ENCODE results near the gene TBX15.

- no peak for TF ChIP-seq CTCF (IDR thresholded peaks at IDR 0.05; ENCODE audit: low read depth, low read length, poor library complexity, severe bottlenecking)
- TF ChIP-seq EZH2phosphoT487 (IDR thresholded peaks at IDR 0.05; ENCODE audit: borderline replicate concordance, low read length) = no peak
These were observed 11.4 kb upstream of the TBX15 start for GRCh38 chr1:118999348-119000071.
